ENCODE results near the gene PCYOX1L. TPM values are rescaled to one million over a fixed set of nuclear protein-coding genes. Genes with fewer than 3 reads are reported as not detected.

PCYOX1L gene, protein sequence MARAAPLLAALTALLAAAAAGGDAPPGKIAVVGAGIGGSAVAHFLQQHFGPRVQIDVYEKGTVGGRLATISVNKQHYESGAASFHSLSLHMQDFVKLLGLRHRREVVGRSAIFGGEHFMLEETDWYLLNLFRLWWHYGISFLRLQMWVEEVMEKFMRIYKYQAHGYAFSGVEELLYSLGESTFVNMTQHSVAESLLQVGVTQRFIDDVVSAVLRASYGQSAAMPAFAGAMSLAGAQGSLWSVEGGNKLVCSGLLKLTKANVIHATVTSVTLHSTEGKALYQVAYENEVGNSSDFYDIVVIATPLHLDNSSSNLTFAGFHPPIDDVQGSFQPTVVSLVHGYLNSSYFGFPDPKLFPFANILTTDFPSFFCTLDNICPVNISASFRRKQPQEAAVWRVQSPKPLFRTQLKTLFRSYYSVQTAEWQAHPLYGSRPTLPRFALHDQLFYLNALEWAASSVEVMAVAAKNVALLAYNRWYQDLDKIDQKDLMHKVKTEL
- total RNA-seq: 6.9 and 8.1 TPM in 2 replicates

DNA sequence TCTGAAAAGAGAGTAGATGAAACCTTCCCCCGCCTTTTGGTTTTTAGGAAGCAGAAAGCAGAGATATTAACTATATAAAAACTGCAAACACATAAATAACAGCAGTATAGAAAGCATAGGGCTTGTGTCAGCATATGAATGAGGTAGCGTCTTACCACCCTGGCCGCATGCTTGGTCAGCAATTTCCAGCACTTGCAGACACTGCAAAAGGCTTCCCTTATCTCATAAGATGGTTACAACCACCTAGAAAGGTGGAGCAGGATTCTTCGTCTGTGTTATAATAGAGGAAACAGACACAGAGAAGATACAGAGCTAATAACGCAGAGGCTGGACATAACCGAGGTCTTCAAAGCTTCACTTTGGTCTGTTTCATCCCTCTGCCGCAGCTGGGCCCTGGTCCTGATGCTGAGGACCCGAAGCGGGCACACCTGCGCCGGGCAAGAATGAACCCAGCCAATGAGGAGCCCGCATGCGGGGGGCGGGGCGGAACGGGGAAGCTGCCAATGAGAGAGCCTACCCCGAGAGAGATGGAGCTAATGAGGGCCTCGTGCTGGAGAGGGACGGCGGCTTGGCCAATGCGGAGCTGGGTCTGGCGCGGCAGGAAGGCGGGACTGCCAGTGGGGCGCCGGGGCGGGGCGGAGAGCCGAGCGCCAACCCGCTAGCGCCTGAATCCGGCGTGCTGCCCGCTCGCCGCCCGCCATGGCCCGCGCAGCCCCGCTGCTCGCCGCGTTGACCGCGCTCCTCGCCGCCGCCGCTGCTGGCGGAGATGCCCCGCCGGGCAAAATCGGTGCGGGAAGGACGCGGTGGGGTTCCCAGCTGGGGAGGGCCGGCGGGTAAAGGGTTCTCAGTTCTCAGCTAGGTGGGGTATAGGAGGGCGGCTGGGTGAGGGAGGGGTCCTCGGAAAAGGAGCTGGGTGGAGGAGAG lies at the start of gene PCYOX1L:
Gene PCYOX1L, plus strand, starts transcription at position 677 of the 924 bp plus-strand sequence. Its CDS starts 23 bp downstream, at position 700.

DNA sequence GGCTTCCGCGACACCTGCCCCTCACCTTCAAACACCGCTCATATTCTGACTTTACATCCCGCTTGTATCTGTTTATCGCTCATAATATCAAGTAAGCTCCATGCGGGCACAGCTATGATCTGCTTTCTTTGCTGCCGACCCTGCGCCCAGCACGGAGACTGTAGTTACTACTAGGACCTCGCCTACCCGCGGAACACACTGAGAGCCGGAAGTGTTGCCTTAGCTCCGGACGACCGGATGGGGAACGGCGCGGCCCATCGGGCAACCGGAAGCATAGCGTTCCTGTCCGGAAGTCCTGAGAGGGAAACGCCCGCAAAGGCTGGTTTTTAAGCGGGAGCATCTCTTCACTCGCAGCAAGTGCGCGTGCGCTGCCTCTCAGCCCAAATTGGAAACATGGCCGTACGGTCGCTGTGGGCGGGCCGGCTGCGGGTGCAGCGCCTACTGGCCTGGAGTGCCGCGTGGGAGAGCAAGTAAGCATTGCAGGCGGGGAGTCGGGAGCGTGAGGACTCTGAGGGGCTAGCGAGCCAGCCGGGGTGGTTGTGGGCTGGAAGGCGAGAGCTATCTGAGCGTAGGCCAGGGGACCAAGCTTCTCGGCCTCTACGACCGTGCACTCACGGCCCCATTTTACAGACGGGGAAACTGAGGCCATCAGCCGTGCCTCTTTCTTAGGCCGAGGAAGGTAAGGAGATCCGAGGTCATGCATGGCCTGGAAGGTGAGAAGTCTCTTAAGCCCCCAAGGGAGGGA lies 12.5 kb upstream of the PCYOX1L start, which contains the start of gene GRPEL2:
Gene GRPEL2, plus strand, starts transcription at position 353 of the 745 bp plus-strand sequence. Its CDS starts 41 bp downstream, at position 394.

DNA sequence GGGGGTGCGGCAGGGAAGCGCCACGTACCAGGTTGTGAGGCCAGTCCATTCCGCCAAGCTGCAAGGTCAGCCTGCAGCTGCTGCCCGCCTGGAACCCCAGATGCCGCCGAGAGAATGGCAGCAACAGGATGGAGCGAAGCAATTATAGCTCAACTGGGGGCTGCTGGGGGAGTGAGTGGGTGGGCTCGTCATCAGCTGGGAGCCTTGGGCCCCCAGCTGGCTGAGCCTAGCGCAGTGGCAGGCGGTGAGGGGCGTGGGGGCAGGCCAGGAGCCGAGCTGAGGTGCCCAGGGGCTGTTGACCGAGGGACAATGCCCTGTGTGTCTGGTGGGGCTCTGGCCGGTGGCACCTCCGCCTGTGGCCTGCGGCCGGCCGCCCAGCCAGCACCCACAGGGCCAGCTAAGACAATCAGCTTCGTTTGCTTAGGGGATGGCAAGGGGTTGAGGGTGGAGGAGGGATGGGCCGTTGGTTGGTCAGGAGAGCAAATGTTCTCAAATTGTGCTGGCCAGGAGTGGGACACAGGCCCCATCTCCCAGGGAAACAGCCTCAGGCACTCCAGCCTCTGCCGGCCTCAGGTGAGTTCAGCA lies 21.4 kb downstream of the PCYOX1L start, which contains the start of gene IL17B:
Gene IL17B, minus strand, starts transcription at position 116 of the 585 bp plus-strand sequence. Its CDS starts 67 bp downstream, at position 49.

Other genes with a start within 250 kb of the PCYOX1L start
- 14.9 and 16.7 TPM in 2 replicates for gene ABLIM3, start 216.6 kb upstream of the PCYOX1L start, total RNA-seq
- gene AFAP1L1, start 86.2 kb upstream of the PCYOX1L start, total RNA-seq: 10.1 and 16.1 TPM in 2 replicates
- gene GRPEL2, start 12.5 kb upstream of the PCYOX1L start, total RNA-seq: 11.5 and 12.4 TPM in 2 replicates
- gene IL17B, start 21.2 kb downstream of the PCYOX1L start, total RNA-seq: not detected in 2 replicates
- gene CSNK1A1, start 193.4 kb downstream of the PCYOX1L start, total RNA-seq: 456 and 553 TPM in 2 replicates
- gene ARHGEF37, start 223.5 kb downstream of the PCYOX1L start, total RNA-seq: 0.99 and 1.1 TPM in 2 replicates